ENCODE measurements around the gene TYSND1. TPM values are rescaled to one million over a fixed set of nuclear protein-coding genes. Genes with fewer than 3 reads are reported as not detected.

TYSND1 gene
- total and polyA plus RNA-seq, 2 of the 13 experiments (the other 11 are each of a cell fraction or from before 2014, with no cell fraction given): 3.3 to 8.9 TPM

- TF ChIP-seq, protein P1, sequence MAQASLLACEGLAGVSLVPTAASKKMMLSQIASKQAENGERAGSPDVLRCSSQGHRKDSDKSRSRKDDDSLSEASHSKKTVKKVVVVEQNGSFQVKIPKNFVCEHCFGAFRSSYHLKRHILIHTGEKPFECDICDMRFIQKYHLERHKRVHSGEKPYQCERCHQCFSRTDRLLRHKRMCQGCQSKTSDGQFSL (CRISPR knock-in tag; IDR thresholded peaks at IDR 0.05): peak; percentile 26; the same call in 1 of the 2 replicates
- TF ChIP-seq RNF2 (conservative IDR thresholded peaks at IDR 0.05; ENCODE audit: low read depth): peak; percentile 71; the same call in 1 of the 2 replicates
- peak; percentile 75; the same call in 1 of the 2 replicates for TF ChIP-seq ZNF777 (CRISPR knock-in tag; IDR thresholded peaks at IDR 0.05)
- no peak for TF ChIP-seq KLF15 (CRISPR knock-in tag; IDR thresholded peaks at IDR 0.05; ENCODE audit: borderline replicate concordance)
- TF ChIP-seq KDM5B (CRISPR knock-in tag; IDR thresholded peaks at IDR 0.05; ENCODE audit: borderline replicate concordance): peak; percentile 83
- TF ChIP-seq ZNF567 (CRISPR knock-in tag; IDR thresholded peaks at IDR 0.05; ENCODE audit: borderline replicate concordance): 0 out of 2 replicates have a peak, but pooled peaks have one; percentile 23
- TF ChIP-seq ZNF263 (CRISPR knock-in tag; IDR thresholded peaks at IDR 0.05): peak; percentile 56
- peak; percentile 73 for TF ChIP-seq DMAP1 (CRISPR knock-in tag; IDR thresholded peaks at IDR 0.05)
- peak; percentile 92; the same call in 1 of the 2 replicates for TF ChIP-seq ZNF468 (CRISPR knock-in tag; IDR thresholded peaks at IDR 0.05)
- peak; percentile 87 for TF ChIP-seq ARID2 (CRISPR knock-in tag; IDR thresholded peaks at IDR 0.05; ENCODE audit: borderline replicate concordance)
- peak; percentile 81 for TF ChIP-seq UBTF (CRISPR knock-in tag; IDR thresholded peaks at IDR 0.05)
- TF ChIP-seq TAF1 (CRISPR knock-in tag; IDR thresholded peaks at IDR 0.05): peak; percentile 53
- TF ChIP-seq ZNF24 (IDR thresholded peaks at IDR 0.05): no peak
- TF ChIP-seq ZSCAN21 (CRISPR knock-in tag; IDR thresholded peaks at IDR 0.05; ENCODE audit: borderline replicate concordance): peak; percentile 35; the same call in 1 of the 2 replicates
- TF ChIP-seq ZNF709 (CRISPR knock-in tag; IDR thresholded peaks at IDR 0.05): peak; percentile 89; the same call in 1 of the 2 replicates
- TF ChIP-seq RBFOX2 (IDR thresholded peaks at IDR 0.05; ENCODE audit: low read depth, low read length): peak; percentile 82
- TF ChIP-seq, protein P2, sequence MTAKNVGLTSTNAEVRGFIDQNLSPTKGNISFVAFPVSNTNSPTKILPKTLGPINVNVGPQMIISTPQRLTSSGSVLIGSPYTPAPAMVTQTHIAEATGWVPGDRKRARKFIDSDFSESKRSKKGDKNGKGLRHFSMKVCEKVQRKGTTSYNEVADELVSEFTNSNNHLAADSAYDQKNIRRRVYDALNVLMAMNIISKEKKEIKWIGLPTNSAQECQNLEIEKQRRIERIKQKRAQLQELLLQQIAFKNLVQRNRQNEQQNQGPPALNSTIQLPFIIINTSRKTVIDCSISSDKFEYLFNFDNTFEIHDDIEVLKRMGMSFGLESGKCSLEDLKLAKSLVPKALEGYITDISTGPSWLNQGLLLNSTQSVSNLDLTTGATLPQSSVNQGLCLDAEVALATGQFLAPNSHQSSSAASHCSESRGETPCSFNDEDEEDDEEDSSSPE (CRISPR knock-in tag; IDR thresholded peaks at IDR 0.05): peak; percentile 66
- TF ChIP-seq BHLHE40 (IDR thresholded peaks at IDR 0.05; ENCODE audit: low read length): peak; percentile 34; the same call in 1 of the 2 replicates
- TF ChIP-seq ZNF556 (CRISPR knock-in tag; IDR thresholded peaks at IDR 0.05; ENCODE audit: borderline replicate concordance): 0 out of 2 replicates have a peak, but pooled peaks have one; percentile 13
- TF ChIP-seq ZSCAN31 (CRISPR knock-in tag; IDR thresholded peaks at IDR 0.05; ENCODE audit: low read depth): 0 out of 2 replicates have a peak, but pooled peaks have one; percentile 67
- TF ChIP-seq, protein P3, sequence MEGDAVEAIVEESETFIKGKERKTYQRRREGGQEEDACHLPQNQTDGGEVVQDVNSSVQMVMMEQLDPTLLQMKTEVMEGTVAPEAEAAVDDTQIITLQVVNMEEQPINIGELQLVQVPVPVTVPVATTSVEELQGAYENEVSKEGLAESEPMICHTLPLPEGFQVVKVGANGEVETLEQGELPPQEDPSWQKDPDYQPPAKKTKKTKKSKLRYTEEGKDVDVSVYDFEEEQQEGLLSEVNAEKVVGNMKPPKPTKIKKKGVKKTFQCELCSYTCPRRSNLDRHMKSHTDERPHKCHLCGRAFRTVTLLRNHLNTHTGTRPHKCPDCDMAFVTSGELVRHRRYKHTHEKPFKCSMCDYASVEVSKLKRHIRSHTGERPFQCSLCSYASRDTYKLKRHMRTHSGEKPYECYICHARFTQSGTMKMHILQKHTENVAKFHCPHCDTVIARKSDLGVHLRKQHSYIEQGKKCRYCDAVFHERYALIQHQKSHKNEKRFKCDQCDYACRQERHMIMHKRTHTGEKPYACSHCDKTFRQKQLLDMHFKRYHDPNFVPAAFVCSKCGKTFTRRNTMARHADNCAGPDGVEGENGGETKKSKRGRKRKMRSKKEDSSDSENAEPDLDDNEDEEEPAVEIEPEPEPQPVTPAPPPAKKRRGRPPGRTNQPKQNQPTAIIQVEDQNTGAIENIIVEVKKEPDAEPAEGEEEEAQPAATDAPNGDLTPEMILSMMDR (CRISPR knock-in tag; IDR thresholded peaks at IDR 0.05): peak; percentile 72
- peak; percentile 77 for TF ChIP-seq MXD3 (CRISPR knock-in tag; IDR thresholded peaks at IDR 0.05)
- TF ChIP-seq MXI1 (IDR thresholded peaks at IDR 0.05; ENCODE audit: borderline replicate concordance, low read depth, low read length): peak; percentile 86; the same call in 1 of the 3 replicates
- no peak for TF ChIP-seq SP1 (IDR thresholded peaks at IDR 0.05)
- peak; percentile 49; the same call in 1 of the 2 replicates for TF ChIP-seq SP1 (CRISPR knock-in tag; IDR thresholded peaks at IDR 0.05)
Measured at GRCh38 chr10:70145666-70146488, 623 bp downstream of the TYSND1 start (continued).

Measured in HepG2 (cell line).